PC-3 (cell line): ENCODE data around the gene L3MBTL1.

Experiments
- EZH2 ChIP-seq: fragments of 300-600 bp; sonication (generic); IDR thresholded peaks from one replicate; pipeline ENCODE4 v1.6.1; 2017; ENCODE audit warnings: antibody characterized with exemption, mild to moderate bottlenecking, low read length; ENCODE audit not compliant: unreplicated experiment
- EZH2phosphoT487 ChIP-seq: fragments of 300-600 bp; sonication (generic); IDR thresholded peaks from 2 replicates; pipeline ENCODE4 v1.6.1; 2018; ENCODE audit warnings: mild to moderate bottlenecking, antibody characterized with exemption, low read length, borderline replicate concordance
- TF ChIP-seq, protein P1 (sequence below): fragments of 300-600 bp; sonication (generic); conservative IDR thresholded peaks from 2 replicates; pipeline ENCODE4 v1.5.1; 2017; ENCODE audit warnings: antibody characterized with exemption, low read depth, mild to moderate bottlenecking, low read length

- TF ChIP-seq, protein P1, sequence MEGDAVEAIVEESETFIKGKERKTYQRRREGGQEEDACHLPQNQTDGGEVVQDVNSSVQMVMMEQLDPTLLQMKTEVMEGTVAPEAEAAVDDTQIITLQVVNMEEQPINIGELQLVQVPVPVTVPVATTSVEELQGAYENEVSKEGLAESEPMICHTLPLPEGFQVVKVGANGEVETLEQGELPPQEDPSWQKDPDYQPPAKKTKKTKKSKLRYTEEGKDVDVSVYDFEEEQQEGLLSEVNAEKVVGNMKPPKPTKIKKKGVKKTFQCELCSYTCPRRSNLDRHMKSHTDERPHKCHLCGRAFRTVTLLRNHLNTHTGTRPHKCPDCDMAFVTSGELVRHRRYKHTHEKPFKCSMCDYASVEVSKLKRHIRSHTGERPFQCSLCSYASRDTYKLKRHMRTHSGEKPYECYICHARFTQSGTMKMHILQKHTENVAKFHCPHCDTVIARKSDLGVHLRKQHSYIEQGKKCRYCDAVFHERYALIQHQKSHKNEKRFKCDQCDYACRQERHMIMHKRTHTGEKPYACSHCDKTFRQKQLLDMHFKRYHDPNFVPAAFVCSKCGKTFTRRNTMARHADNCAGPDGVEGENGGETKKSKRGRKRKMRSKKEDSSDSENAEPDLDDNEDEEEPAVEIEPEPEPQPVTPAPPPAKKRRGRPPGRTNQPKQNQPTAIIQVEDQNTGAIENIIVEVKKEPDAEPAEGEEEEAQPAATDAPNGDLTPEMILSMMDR = no peak
- TF ChIP-seq EZH2 (no peak), EZH2phosphoT487 (no peak)
These were observed 68.6 kb downstream of the L3MBTL1 start for GRCh38 chr20:43576108-43576507.
